ENCODE results near the gene CD247.

DNA sequence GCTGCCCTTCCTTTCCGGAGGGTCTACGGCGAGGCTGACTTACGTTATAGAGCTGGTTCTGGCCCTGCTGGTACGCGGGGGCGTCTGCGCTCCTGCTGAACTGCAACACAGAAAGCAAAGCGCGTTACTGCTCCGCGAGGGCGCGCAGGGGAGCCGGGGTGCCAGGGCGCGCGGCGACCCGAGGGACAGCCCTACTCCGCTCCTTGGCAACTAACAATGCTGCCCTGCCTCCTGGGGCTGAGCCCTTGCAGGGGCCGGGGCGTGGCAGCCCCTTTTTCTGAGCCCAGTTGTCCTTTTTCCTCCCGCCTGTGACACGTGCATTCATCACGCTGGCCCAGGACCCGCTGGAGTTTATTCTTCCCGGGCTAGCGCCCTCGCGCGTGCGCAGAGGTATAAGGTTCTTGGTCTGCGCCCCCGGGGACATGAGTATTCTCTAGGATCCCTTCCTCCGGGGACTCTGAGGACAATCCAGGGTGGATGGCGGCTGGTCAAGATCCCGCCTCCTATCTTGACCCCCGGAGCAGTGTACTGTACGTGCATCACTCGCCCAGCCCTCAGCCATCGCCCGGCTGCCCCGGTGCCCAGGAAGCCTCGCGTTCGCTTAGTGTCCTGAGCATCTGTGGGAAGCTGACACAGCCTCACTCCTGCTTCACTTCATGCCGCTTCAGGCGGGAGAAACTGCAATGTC lies 78.9 kb downstream of the CD247 start:
- TF ChIP-seq, protein P1, sequence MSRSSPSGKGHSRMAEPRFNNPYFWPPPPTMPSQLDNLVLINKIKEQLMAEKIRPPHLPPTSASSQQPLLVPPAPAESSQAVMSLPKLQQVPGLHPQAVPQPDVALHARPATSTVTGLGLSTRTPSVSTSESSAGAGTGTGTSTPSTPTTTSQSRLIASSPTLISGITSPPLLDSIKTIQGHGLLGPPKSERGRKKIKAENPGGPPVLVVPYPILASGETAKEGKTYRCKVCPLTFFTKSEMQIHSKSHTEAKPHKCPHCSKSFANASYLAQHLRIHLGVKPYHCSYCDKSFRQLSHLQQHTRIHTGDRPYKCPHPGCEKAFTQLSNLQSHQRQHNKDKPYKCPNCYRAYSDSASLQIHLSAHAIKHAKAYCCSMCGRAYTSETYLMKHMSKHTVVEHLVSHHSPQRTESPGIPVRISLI (CRISPR knock-in tag; IDR thresholded peaks at IDR 0.05; ENCODE audit: borderline replicate concordance) = no peak
- TF ChIP-seq CBX5 (CRISPR knock-in tag; IDR thresholded peaks at IDR 0.05; ENCODE audit: borderline replicate concordance) (no peak), ZNF382 (CRISPR knock-in tag; IDR thresholded peaks at IDR 0.05; ENCODE audit: borderline replicate concordance) (no peak), SIN3A (IDR thresholded peaks at IDR 0.05; ENCODE audit: borderline replicate concordance, low read depth, low read length) (no peak), CAMTA2 (CRISPR knock-in tag; IDR thresholded peaks at IDR 0.05; ENCODE audit: borderline replicate concordance) (no peak), ZC3H4 (CRISPR knock-in tag; IDR thresholded peaks at IDR 0.05; ENCODE audit: borderline replicate concordance) (no peak)
